GM18873 (cell line): Measurements from ENCODE around the gene DBN1.

Experiments used
- ATAC-seq: cut with Tn5 transposase; IDR thresholded peaks from one replicate; pipeline ENCODE4 v1.9.1; 2021; ENCODE audit warnings: mild to moderate bottlenecking, moderate library complexity, moderate number of reproducible peaks; ENCODE audit not compliant: unreplicated experiment, low FRiP score

DBN1 gene

GRCh38 chr5:177473443-177474001, at the start of gene DBN1:
DBN1 (minus strand) TSS chr5:177473634; CDS start chr5:177473521, 113 bp downstream.
- ATAC-seq: no peak

DNA sequence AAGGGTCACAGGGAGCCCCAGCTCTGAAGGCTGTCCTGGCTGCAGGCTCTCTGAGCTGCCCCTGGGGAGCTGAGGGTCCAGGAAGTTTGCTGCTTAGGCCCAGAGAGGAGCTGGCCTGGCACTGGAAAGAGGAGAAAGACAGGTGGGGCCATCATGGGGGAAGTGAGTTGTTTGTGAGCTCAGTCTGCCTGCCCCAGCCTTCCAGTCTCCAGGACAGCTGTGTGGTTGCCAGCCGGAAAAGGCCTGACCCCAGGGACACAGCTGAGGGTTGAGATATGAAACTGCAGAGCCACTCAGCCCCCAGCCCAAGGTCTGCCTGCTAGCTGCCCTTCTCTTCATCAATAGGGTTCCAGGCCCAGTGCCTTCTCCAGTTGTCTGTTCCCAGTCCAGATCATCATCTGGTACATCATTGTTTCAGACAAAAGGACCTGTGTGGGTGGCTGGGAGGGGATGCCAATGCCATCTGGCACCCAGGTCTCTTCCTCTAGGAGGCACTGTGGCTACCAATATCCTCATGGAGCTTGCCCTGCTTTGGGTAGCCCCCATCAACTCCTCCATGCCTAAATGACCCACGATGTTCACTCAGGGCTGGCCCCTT, 47.6 kb upstream of the DBN1 start:
- ATAC-seq: no peak

GRCh38 chr5:177520271-177520670, 46.8 kb upstream of the DBN1 start:
- ATAC-seq: no peak

DNA sequence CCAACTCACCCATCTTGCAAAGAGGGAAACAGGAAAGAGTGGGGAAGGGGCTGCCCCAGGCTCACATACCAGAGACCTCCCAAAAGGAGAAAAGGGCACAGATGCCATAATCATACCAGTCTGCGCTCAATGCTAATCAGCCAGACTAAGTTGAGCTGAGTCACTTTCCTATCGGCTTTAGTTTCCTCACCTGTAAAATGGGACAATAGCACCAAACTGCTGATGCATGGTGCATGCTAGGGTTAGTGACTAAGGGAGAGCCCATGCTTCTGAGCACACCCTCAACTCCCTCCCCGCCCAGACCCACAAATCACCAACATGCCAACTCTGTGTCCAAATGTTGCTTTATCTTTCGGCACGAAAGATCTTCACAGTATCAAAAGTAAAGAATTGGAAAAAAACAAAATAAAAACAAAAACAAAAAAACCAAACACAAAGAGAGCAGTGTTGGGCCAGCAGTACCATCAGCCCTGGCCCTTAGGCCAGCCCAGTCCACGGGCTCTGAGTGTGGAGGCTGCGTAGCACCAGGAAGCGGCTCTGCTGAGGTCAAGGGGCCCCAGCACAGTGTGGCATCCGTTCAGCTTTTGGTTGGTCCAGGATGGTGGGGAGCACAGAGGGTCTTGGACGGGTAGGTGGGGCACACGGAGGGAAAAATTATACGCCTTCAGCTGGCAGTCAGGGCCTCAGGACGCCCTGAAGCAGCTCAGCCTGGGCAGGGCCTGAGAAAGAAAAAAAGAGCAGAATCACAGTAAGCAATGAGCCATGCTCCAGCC, 46.2 kb upstream of the DBN1 start:
- no peak for ATAC-seq

GRCh38 chr5:177516601-177517568, 43.5 kb upstream of the DBN1 start, which contains the start of gene DDX41:
DDX41 (minus strand) TSS chr5:177516961; CDS start chr5:177516945, 16 bp downstream.
- ATAC-seq: peak; percentile 73

GRCh38 chr5:177515580-177515979, 42.1 kb upstream of the DBN1 start:
- no peak for ATAC-seq

GRCh38 chr5:177514541-177514940, 41.1 kb upstream of the DBN1 start:
- no peak for ATAC-seq

GRCh38 chr5:177513500-177513899, 40.1 kb upstream of the DBN1 start:
- ATAC-seq: no peak

DNA sequence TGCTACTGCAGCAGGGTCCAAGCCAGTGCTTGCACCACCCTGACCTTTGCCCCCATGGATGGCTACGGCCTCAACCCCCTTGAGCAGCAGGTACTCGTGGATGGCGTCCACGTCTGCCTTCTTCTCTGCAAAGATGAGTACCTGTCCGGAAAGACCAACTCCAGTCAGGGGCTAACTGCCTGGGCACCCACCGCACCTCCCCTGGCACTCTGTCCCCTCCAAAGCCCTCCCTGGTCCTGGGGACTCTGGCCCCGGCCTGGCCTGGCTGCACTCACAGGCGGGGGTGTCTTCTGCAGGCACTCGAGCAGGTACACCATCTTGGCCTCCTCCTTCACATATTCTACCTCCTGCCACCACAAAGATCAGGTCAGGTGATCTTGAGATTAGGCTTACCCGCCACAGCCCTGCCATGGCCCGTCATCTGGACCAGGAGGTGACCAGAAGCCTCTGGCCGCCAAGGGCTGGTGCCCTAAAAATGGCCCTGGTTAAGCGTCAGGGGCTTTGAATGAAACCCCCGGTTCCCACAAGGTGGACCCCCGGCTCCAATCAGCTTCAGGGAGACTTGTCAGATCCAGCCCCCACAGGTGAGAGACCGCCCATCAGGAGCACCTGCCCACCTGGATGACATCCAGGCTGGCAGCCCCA, 39.4 kb upstream of the DBN1 start:
- no peak for ATAC-seq

- no peak for ATAC-seq
These were observed 38.6 kb upstream of the DBN1 start for GRCh38 chr5:177511796-177512675.

- no peak for ATAC-seq
These were observed 37.7 kb upstream of the DBN1 start for GRCh38 chr5:177511181-177511580.

- ATAC-seq: peak; percentile 34
These were observed 37.2 kb upstream of the DBN1 start for GRCh38 chr5:177510567-177511053.

DNA sequence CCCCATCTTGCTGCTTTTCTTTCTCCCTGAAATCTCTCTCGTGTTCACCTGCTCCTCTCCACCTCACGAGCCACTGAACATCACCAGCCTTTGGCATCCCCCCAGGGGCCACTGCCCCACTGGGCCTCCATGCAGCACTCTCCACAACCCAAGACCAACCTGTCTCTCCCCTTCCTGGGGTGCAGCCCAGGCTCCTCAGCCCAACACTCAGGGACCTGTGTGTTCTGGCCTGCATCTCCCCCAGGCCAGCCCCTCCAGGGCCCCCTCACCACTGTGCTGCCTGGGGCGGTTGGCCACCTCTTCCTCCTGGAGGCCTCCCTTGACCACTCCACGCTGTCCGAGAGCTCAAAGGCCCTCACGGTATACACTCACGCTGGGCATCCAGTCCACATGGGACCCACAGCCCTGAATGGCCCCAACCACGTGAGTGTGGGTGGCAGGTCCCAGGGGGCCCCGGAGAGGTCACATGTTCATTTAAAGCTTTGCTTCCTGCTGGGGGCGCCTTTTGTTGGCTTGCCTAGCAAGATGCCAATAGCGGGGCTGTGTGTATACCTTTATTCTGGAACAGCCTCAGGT, 36.6 kb upstream of the DBN1 start:
- ATAC-seq: peak; percentile 18

GRCh38 chr5:177509381-177509951, 36.0 kb upstream of the DBN1 start, which contains the start of gene DOK3:
DOK3 (minus strand) TSS chr5:177509826; CDS start chr5:177509540, 286 bp downstream.
- no peak for ATAC-seq

- peak; percentile 31 for ATAC-seq
These were observed 35.4 kb upstream of the DBN1 start for GRCh38 chr5:177508837-177509236.

- no peak for ATAC-seq
These were observed 34.8 kb upstream of the DBN1 start for GRCh38 chr5:177508221-177508611.

- no peak for ATAC-seq
These were observed 34.3 kb upstream of the DBN1 start for GRCh38 chr5:177507596-177508220.

DNA sequence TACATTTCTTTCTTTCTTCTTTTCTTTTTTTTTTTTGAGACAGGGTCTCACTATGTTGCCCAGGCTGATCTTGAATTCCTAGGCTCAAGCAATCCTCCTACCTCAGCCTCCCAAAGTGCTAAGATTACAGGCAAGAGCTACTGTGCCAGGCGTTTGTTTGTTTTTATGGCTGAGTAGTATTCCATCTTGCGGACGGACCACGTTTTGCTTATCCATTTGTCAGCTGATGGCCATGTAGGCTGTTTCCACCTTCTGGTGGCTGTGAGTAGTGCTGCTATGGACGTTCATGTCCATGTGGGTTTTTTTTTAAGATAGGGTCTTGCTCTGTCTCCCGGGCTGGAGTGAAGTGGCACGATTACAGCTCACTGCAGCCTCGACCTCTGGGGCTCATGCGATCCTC, 33.7 kb upstream of the DBN1 start:
- no peak for ATAC-seq
